GM12878 (cell line): ENCODE data around the gene SH3BP5. TPM values are rescaled to one million over a fixed set of nuclear protein-coding genes. Genes with fewer than 3 reads are reported as not detected.

ENCODE experiments used
- ATAC-seq: fragments of 200-7000 bp; cut with Tn5 transposase; 3 replicates; pipeline ENCODE4 v1.9.1; 2020; ENCODE audit warnings: mild to moderate bottlenecking, moderate library complexity
- BruUV-seq: library from RNA; stranded (reverse); fragments of 400-500 nt; replicated peaks from 2 replicates; lab custom pipeline; 2021; lab: Mats Ljungman, UMichigan
- CTCF ChIA-PET: fragments of 300-600 bp; sonication (Branson Sonifier 250); formaldehyde crosslinking; extraction: SDS; loops from one replicate; lab custom pipeline; 2021; ENCODE audit warnings: inconsistent platforms; lab: Yijun Ruan, JAX
- POLR2A ChIA-PET: fragments of 350-600 bp; formaldehyde crosslinking; extraction: SDS; loops from one replicate; lab custom pipeline; 2021; ENCODE audit warnings: inconsistent platforms; lab: Charles Lee
- RAD21 ChIA-PET: fragments of 300-600 bp; sonication (Branson Sonifier 250); formaldehyde crosslinking; loops from one replicate; lab custom pipeline; 2023; ENCODE audit warnings: antibody characterized with exemption; ENCODE audit not compliant: unreplicated experiment; lab: Charles Lee
- SMC1A ChIA-PET: fragments of 300-600 bp; sonication (Branson Sonifier 250); formaldehyde crosslinking; loops from one replicate; lab custom pipeline; 2023; ENCODE audit not compliant: unreplicated experiment, uncharacterized antibody; lab: Charles Lee
- DNase-seq: peaks from one replicate; pipeline ENCODE4 v3.0.0-alpha.2; 2011; ENCODE audit warnings: low read depth, low spot score
- FAIRE-seq: peaks from 3 replicates; lab custom pipeline; 2011; peaks lifted over from hg19 to GRCh38; lab: Jason Lieb, UNC
- H2AFZ ChIP-seq: 2 replicates; pipeline ENCODE4 v1.6.0; 2011; ENCODE audit warnings: low read depth, low read length, control low read depth; ENCODE audit not compliant: control insufficient read depth
- H3K27ac ChIP-seq: 2 replicates; pipeline ENCODE4 v1.5.1; 2011; ENCODE audit warnings: control low read depth; ENCODE audit not compliant: control insufficient read depth, insufficient read depth
- H3K27me3 ChIP-seq, 2 experiments: replicated peaks in 1 of 2; 2 replicates each; pipeline versions ENCODE4 v1.6.0 to v1.6.1; 2011; ENCODE audit warnings: low read length in 1 of 2; ENCODE audit not compliant: control insufficient read depth in 2 of 2, insufficient read depth in 2 of 2
- H3K36me3 ChIP-seq, 2 experiments: 2 replicates each; pipeline ENCODE4 v1.5.1; 2011; ENCODE audit warnings: low read length in 1 of 2; ENCODE audit not compliant: control insufficient read depth in 2 of 2, insufficient read depth in 2 of 2
- H3K4me1 ChIP-seq: 2 replicates; pipeline ENCODE4 v1.6.1; 2011; ENCODE audit warnings: mild to moderate bottlenecking, low read length, moderate library complexity, mixed read lengths; ENCODE audit not compliant: control insufficient read depth, insufficient read depth
- H3K4me2 ChIP-seq: 2 replicates; pipeline ENCODE4 v1.6.0; 2011; ENCODE audit warnings: control low read depth; ENCODE audit not compliant: control insufficient read depth, insufficient read depth
- H3K4me3 ChIP-seq: fragments of 200-600 bp; sonication (generic); 2 replicates; pipeline ENCODE4 v1.5.1; 2016
- H3K79me2 ChIP-seq: 2 replicates; pipeline ENCODE4 v1.6.0; 2011; ENCODE audit warnings: low read length; ENCODE audit not compliant: control insufficient read depth, insufficient read depth
- H3K9ac ChIP-seq: 2 replicates; pipeline ENCODE4 v1.8.0; 2011; ENCODE audit warnings: low read length, control low read depth, mixed read lengths; ENCODE audit not compliant: control insufficient read depth, insufficient read depth
- H3K9me3 ChIP-seq: replicated peaks from 3 replicates; pipeline ENCODE4 v1.5.1; 2011; ENCODE audit warnings: mild to moderate bottlenecking, low read length; ENCODE audit not compliant: control insufficient read depth, insufficient read depth
- H4K20me1 ChIP-seq: 2 replicates; pipeline ENCODE4 v1.6.0; 2011; ENCODE audit not compliant: control insufficient read depth, insufficient read depth
- ASH2L ChIP-seq: fragments of 300-600, 200-600 bp; sonication (generic); IDR thresholded peaks from 2 replicates; pipeline ENCODE4 v1.6.1; 2017; ENCODE audit warnings: low read depth, mild to moderate bottlenecking, borderline replicate concordance
- CHD4 ChIP-seq: fragments of 200-600 bp; sonication (generic); IDR thresholded peaks from 2 replicates; pipeline ENCODE4 v1.6.1; 2016; ENCODE audit warnings: mild to moderate bottlenecking
- E2F8 ChIP-seq: fragments of 450-650 bp; IDR thresholded peaks from 2 replicates; pipeline ENCODE4 v1.6.1; 2018; ENCODE audit warnings: mild to moderate bottlenecking, low read depth, moderate library complexity; ENCODE audit not compliant: partially characterized antibody
- IKZF2 ChIP-seq, 2 experiments: fragments of 450-650 bp; IDR thresholded peaks; 2 replicates each; pipeline ENCODE4 v1.6.1; 2017; ENCODE audit warnings: mild to moderate bottlenecking in 2 of 2, moderate library complexity in 2 of 2
- IRF5 ChIP-seq: fragments of 450-650 bp; IDR thresholded peaks from 2 replicates; pipeline ENCODE4 v1.6.1; 2017; ENCODE audit warnings: borderline replicate concordance
- MYB ChIP-seq: fragments of 150-350 bp; IDR thresholded peaks from 2 replicates; pipeline ENCODE4 v1.6.1; 2014; ENCODE audit warnings: mild to moderate bottlenecking, low read depth, low read length, borderline replicate concordance
- NBN ChIP-seq: fragments of 450-650 bp; IDR thresholded peaks from 2 replicates; pipeline ENCODE4 v1.6.1; 2016
- NRF1 ChIP-seq: conservative IDR thresholded peaks from 2 replicates; pipeline ENCODE4 v1.6.1; 2011; ENCODE audit warnings: mild to moderate bottlenecking, low read depth, low read length, improper control_type of control experiment
- PKNOX1 ChIP-seq: fragments of 450-650 bp; IDR thresholded peaks from 2 replicates; pipeline ENCODE4 v1.6.1; 2016; ENCODE audit warnings: mild to moderate bottlenecking
- PML ChIP-seq: IDR thresholded peaks from 2 replicates; pipeline ENCODE4 v1.6.1; 2012; ENCODE audit warnings: low read length, inconsistent platforms
- POLR2AphosphoS5 ChIP-seq: IDR thresholded peaks from 2 replicates; pipeline ENCODE4 v1.6.1; 2011; ENCODE audit warnings: mild to moderate bottlenecking, low read length, inconsistent platforms
- RAD21 ChIP-seq: IDR thresholded peaks from 2 replicates; pipeline ENCODE4 v1.6.1; 2011; ENCODE audit warnings: mild to moderate bottlenecking, low read depth, low read length, moderate library complexity; ENCODE audit not compliant: insufficient read depth
- TBL1XR1 ChIP-seq: IDR thresholded peaks from 2 replicates; pipeline ENCODE4 v1.6.1; 2012; ENCODE audit warnings: low read depth, low read length, improper control_type of control experiment
- ZBTB11 ChIP-seq: fragments of 450-650 bp; formaldehyde crosslinking; IDR thresholded peaks from 2 replicates; pipeline ENCODE4 v1.5.0; 2022; ENCODE audit warnings: mild to moderate bottlenecking, missing genetic modification characterization
- WGBS: methylation state at CpG from one replicate; pipeline ENCODE4 v1.1.6; 2016; ENCODE audit warnings: low lambda C conversion rate; ENCODE audit not compliant: insufficient replicate concordance, insufficient coverage; ENCODE audit errors: missing lambda C conversion rate; 5-methylcytosine and 5-hydroxymethylcytosine counted together
- in situ Hi-C: fragments of 300-500 bp; cut with MboI; formaldehyde crosslinking; loops from 9 replicates; pipeline ENCODE4 v1.14.3; 2018; ENCODE audit warnings: mixed read lengths
- intact Hi-C: fragments of 100-400 bp; cut with micrococcal nuclease; formaldehyde crosslinking; loops from one replicate; pipeline ENCODE4 v1.14.2; 2022; ENCODE audit not compliant: unreplicated experiment
- polyA plus RNA-seq, 11 experiments: library from polyadenylated mRNA; depleted of rRNA in 4 of 11; unstranded in 6 of 11; stranded (reverse) in 5 of 11; fragments of >200 nt; fragmentation: Nextera tagmentation in 4 of 11; fragmentation: Illumina TruSeq in 1 of 11; extraction: Ambion mirVana in 4 of 11; extraction: Trizol in 1 of 11; gene quantifications; 1 replicate in 1 of 11; 2 replicates in 10 of 11; pipeline versions ENCODE4 v1.2.1 to v1.2.3, GENCODE V29; 2011 to 2016; ENCODE audit warnings: inconsistent platforms in 2 of 11, missing spikeins in 2 of 11, low read depth in 1 of 11
- total RNA-seq, 4 experiments: library from RNA; depleted of rRNA in 3 of 4; stranded (reverse); fragments of >200 nt in 3 of 4; fragmentation: Illumina TruSeq in 1 of 4; extraction: Trizol in 1 of 4; gene quantifications; 2 replicates each; pipeline versions ENCODE4 v1.2.1 to v1.2.3, GENCODE V29; 2013 to 2021

SH3BP5 gene
- total and polyA plus RNA-seq, 10 of the 15 experiments (the other 5 are each of a cell fraction or from before 2014, with no cell fraction given), result 14.9 to 87.5 (median 43.7) TPM

- POLR2A ChIA-PET, result no interaction called here
- Histone ChIP-seq H3K4me3 (no peak overlapping the region), H3K4me1 (peaks cover 15% of the 10 kb centered on the region), H3K36me3 (peaks cover 0 to 12% of the 10 kb centered on the region in 2 experiments; a peak in 2 of 4 replicates), H3K27me3 (no peaks in the 10 kb centered on the region), H4K20me1 (no peaks in the 10 kb centered on the region), H3K9me3 (no peaks in the 10 kb centered on the region), H3K79me2 (no peaks in the 10 kb centered on the region; the same call in 1 of the 2 replicates), H3K27ac (no peak overlapping the region), H3K4me2 (no peak overlapping the region), H3K9ac (no peak overlapping the region), H2AFZ (no peak overlapping the region)
- RAD21 ChIA-PET, result interaction anchor here (0.9 to 1.5 kb wide), 3 partner anchors 106 to 277 kb away, joined by 3 to 4 read pairs (median 3); no protein-coding TSS in a partner anchor
- BruUV-seq, result no TSS peak
- no peak for DNase-seq
- no peak for FAIRE-seq
- in situ Hi-C loops, result no loop called here
- SMC1A ChIA-PET, result interaction anchor here (0.7 to 3.7 kb wide), 7 partner anchors 10 to 278 kb away, joined by 3 to 27 read pairs (median 4); no protein-coding TSS in a partner anchor
- 55% methylated on average over 4 of the region's 4 CpGs for WGBS
- CTCF ChIA-PET, result interaction anchor here (1.0 to 3.5 kb wide), 8 partner anchors 9 to 277 kb away, joined by 3 to 16 read pairs (median 5); partner anchors contain the start of gene SH3BP5
- TF ChIP-seq PML, result no peak
- TF ChIP-seq ZBTB11, result no peak
- no peak for TF ChIP-seq RAD21
- TF ChIP-seq CHD4, result no peak
- TF ChIP-seq NBN, result no peak
- TF ChIP-seq IKZF2 (IDR thresholded peaks at IDR 0.05), result no peak
- TF ChIP-seq IRF5, result no peak
- TF ChIP-seq NRF1, result no peak
- no peak for TF ChIP-seq POLR2AphosphoS5
- no peak for TF ChIP-seq ASH2L
- no peak for TF ChIP-seq PKNOX1
- no peak for TF ChIP-seq MYB
- no peak for TF ChIP-seq TBL1XR1
- no peak for TF ChIP-seq E2F8
- ATAC-seq, result no peak
- intact Hi-C loops, result no loop called here
Observed at GRCh38 chr3:15279205-15279604, 53.2 kb downstream of the SH3BP5 start.
